GM21381 (cell line): ENCODE data around the gene ATXN7.
A peak's percentile ranks its signal among the peaks of the same experiment; 100 is the strongest.

ENCODE experiments used
- ATAC-seq: cut with Tn5 transposase; IDR thresholded peaks from one replicate; pipeline ENCODE4 v1.9.1; 2021; ENCODE audit warnings: mild to moderate bottlenecking, moderate library complexity; ENCODE audit not compliant: unreplicated experiment

The ATXN7 gene

GRCh38 chr3:63863150-63864007 is at the start of gene ATXN7, which contains the start of gene THOC7:
ATXN7 (plus strand) TSS chr3:63863867; CDS start chr3:63912599, 48,732 bp downstream.
THOC7 (minus strand) TSS chr3:63863805; CDS start chr3:63863790, 15 bp downstream.
- ATAC-seq: peak; percentile 72

GRCh38 chr3:63814237-63814636 is 49.4 kb upstream of the ATXN7 start:
- no peak for ATAC-seq

GRCh38 chr3:63817225-63817624 is 46.4 kb upstream of the ATXN7 start:
- ATAC-seq: no peak

GRCh38 chr3:63818282-63819150 is 45.2 kb upstream of the ATXN7 start:
- peak; percentile 79 for ATAC-seq

- ATAC-seq: no peak
Measured at GRCh38 chr3:63819151-63819398, 44.6 kb upstream of the ATXN7 start, which contains the start of gene C3orf49. C3orf49 (plus strand) TSS chr3:63819299; CDS start chr3:63819472, 173 bp downstream.

GRCh38 chr3:63824309-63824708 is 39.4 kb upstream of the ATXN7 start:
- ATAC-seq: no peak

- no peak for ATAC-seq
Measured at GRCh38 chr3:63830526-63830925, 33.1 kb upstream of the ATXN7 start.

GRCh38 chr3:63832395-63832794 is 31.3 kb upstream of the ATXN7 start:
- ATAC-seq: no peak

GRCh38 chr3:63841704-63842103 is 22.0 kb upstream of the ATXN7 start:
- ATAC-seq: no peak

GRCh38 chr3:63842127-63842526 is 21.5 kb upstream of the ATXN7 start:
- ATAC-seq: no peak

- no peak for ATAC-seq
Measured at GRCh38 chr3:63845215-63845614, 18.5 kb upstream of the ATXN7 start.

- ATAC-seq: no peak
Measured at GRCh38 chr3:63847718-63848450, 15.8 kb upstream of the ATXN7 start.

GRCh38 chr3:63849175-63849574 is 14.5 kb upstream of the ATXN7 start:
- no peak for ATAC-seq

- no peak for ATAC-seq
Measured at GRCh38 chr3:63851287-63851686, 12.4 kb upstream of the ATXN7 start.

- ATAC-seq: no peak
Measured at GRCh38 chr3:63853106-63853505, 10.6 kb upstream of the ATXN7 start.

- no peak for ATAC-seq
Measured at GRCh38 chr3:63855333-63855940, 8.2 kb upstream of the ATXN7 start.

GRCh38 chr3:63857311-63857710 is 6.4 kb upstream of the ATXN7 start:
- no peak for ATAC-seq

- no peak for ATAC-seq
Measured at GRCh38 chr3:63860776-63861175, 2.9 kb upstream of the ATXN7 start.

- no peak for ATAC-seq
Measured at GRCh38 chr3:63861306-63861705, 2.4 kb upstream of the ATXN7 start.

- ATAC-seq: no peak
Measured at GRCh38 chr3:63862804-63863149, 890 bp upstream of the ATXN7 start.
